Neutrophil (primary cell): ENCODE data around the gene ZNF483.
A peak's percentile ranks its signal among the peaks of the same experiment; 100 is the strongest.

ENCODE experiments used
- H3K27ac ChIP-seq: fragments of 200-600 bp; sonication (generic); 2 replicates; pipeline ENCODE4 v1.5.1; 2016; ENCODE audit warnings: mild to moderate bottlenecking, moderate library complexity
- H3K27me3 ChIP-seq: fragments of 200-600 bp; sonication (generic); 2 replicates; pipeline ENCODE4 v1.6.0; 2016; ENCODE audit warnings: mild to moderate bottlenecking
- H3K36me3 ChIP-seq: fragments of 200-600 bp; sonication (generic); 2 replicates; pipeline ENCODE4 v1.5.1; 2017
- H3K4me1 ChIP-seq, 2 experiments: fragments of 200-600 bp in 1 of 2; sonication (generic) in 1 of 2; 1 replicate in 1 of 2; 2 replicates in 1 of 2; pipeline versions ENCODE4 v1.5.1 to v1.6.1; 2013 to 2016; ENCODE audit warnings: low read depth in 1 of 2, low read length in 1 of 2, mild to moderate bottlenecking in 1 of 2, moderate library complexity in 1 of 2; ENCODE audit not compliant: control insufficient read depth in 1 of 2, insufficient read depth in 1 of 2
- H3K4me3 ChIP-seq, 2 experiments: fragments of 200-600 bp in 1 of 2; sonication (generic) in 1 of 2; 1 replicate in 1 of 2; 2 replicates in 1 of 2; pipeline ENCODE4 v1.5.1; 2013 to 2016; ENCODE audit warnings: low read depth in 1 of 2, low read length in 1 of 2, mild to moderate bottlenecking in 1 of 2, moderate library complexity in 1 of 2
- H3K9me3 ChIP-seq: fragments of 200-600 bp; sonication (generic); 2 replicates; pipeline ENCODE4 v1.5.1; 2016
- CTCF ChIP-seq: fragments of 200-600 bp; sonication (generic); IDR thresholded peaks from 2 replicates; pipeline ENCODE4 v1.5.1; 2016; ENCODE audit warnings: antibody characterized with exemption

The ZNF483 gene

GRCh38 chr9:111525056-111525977 is at the start of gene ZNF483:
Gene ZNF483, plus strand, starts transcription at chr9:111525179. Its CDS starts 2,217 bp downstream, at chr9:111527396.
- no peaks in the 10 kb centered on the region for H3K9me3 ChIP-seq
- H3K4me3 ChIP-seq: peak within 1 kb of the TSS; percentile 32 to 52
- no peak within 1 kb of the TSS for H3K27ac ChIP-seq
- H3K4me1 ChIP-seq: peaks cover 12 to 17% of the 10 kb centered on the region in 2 experiments
- TF ChIP-seq CTCF: no peak
- H3K36me3 ChIP-seq: no peaks in the 10 kb centered on the region
- peaks cover 47% of the 10 kb centered on the region for H3K27me3 ChIP-seq

GRCh38 chr9:111475195-111475594 is 49.8 kb upstream of the ZNF483 start:
- Histone ChIP-seq H3K4me3 (no peak overlapping the region), H3K9me3 (no peaks in the 10 kb centered on the region), H3K36me3 (no peaks in the 10 kb centered on the region), H3K27me3 (no peaks in the 10 kb centered on the region), H3K27ac (no peak overlapping the region), H3K4me1 (peaks cover 19 to 30% of the 10 kb centered on the region in 2 experiments)
- no peak for TF ChIP-seq CTCF

GRCh38 chr9:111477677-111478076 is 47.3 kb upstream of the ZNF483 start:
- no peak for TF ChIP-seq CTCF
- Histone ChIP-seq H3K36me3 (no peaks in the 10 kb centered on the region), H3K27ac (no peak overlapping the region), H3K27me3 (no peaks in the 10 kb centered on the region), H3K9me3 (no peaks in the 10 kb centered on the region), H3K4me1 (peaks cover 16 to 25% of the 10 kb centered on the region in 2 experiments), H3K4me3 (no peak overlapping the region)

- no peaks in the 10 kb centered on the region for H3K36me3 ChIP-seq
- H3K27ac ChIP-seq: peak overlapping the region; percentile 94
- peaks cover 1% of the 10 kb centered on the region for H3K27me3 ChIP-seq
- H3K4me1 ChIP-seq: peaks cover 15 to 20% of the 10 kb centered on the region in 2 experiments
- TF ChIP-seq CTCF: no peak
- H3K4me3 ChIP-seq: peak overlapping the region; percentile 84 to 95
- H3K9me3 ChIP-seq: no peaks in the 10 kb centered on the region
Measured at GRCh38 chr9:111481885-111482636, 42.9 kb upstream of the ZNF483 start.

GRCh38 chr9:111482694-111483438 is 42.1 kb upstream of the ZNF483 start:
- H3K4me1 ChIP-seq: peaks cover 15% of the 10 kb centered on the region in 2 experiments
- no peak for TF ChIP-seq CTCF
- peaks cover 8% of the 10 kb centered on the region for H3K27me3 ChIP-seq

More at GRCh38 chr9:111482694-111483438, 42.1 kb upstream of the ZNF483 start:
- Histone ChIP-seq H3K4me3 (peak overlapping the region; percentile 84 to 95), H3K27ac (peak overlapping the region; percentile 94), H3K9me3 (no peaks in the 10 kb centered on the region), H3K36me3 (no peaks in the 10 kb centered on the region)
